Transverse colon (tissue), 4 donors: ENCODE measurements around the gene RAB3C.

ENCODE experiments used
- CTCF ChIP-seq, 5 experiments: fragments of 200-600 bp in 3 of 5; fragments of 450-650 bp in 2 of 5; sonication (generic) in 3 of 5; IDR thresholded peaks; 1 replicate in 2 of 5; 2 replicates in 3 of 5; pipeline ENCODE4 v1.5.1; 2016 to 2017; ENCODE audit warnings: antibody characterized with exemption in 5 of 5, inconsistent platforms in 3 of 5, mild to moderate bottlenecking in 2 of 5, moderate library complexity in 1 of 5
- POLR2A ChIP-seq: fragments of 450-650 bp; IDR thresholded peaks from one replicate; pipeline ENCODE4 v1.6.1; 2016; ENCODE audit warnings: antibody characterized with exemption, mild to moderate bottlenecking, moderate library complexity
- POLR2AphosphoS5 ChIP-seq, 3 donors: sonication (generic); formaldehyde crosslinking; IDR thresholded peaks; one replicate each; pipeline ENCODE4 v1.6.1; 2016; ENCODE audit warnings: antibody characterized with exemption in 3 of 3

GRCh38 chr5:58715997-58716656 lies 133.3 kb downstream of the RAB3C start:
- TF ChIP-seq POLR2A (no peak), POLR2AphosphoS5 (IDR thresholded peaks at IDR 0.05) (no peak), CTCF (IDR thresholded peaks at IDR 0.05) (no peak)
